Stimulated activated CD8-positive, alpha-beta memory T cell treated with anti-CD3 and anti-CD28 coated beads, Interleukin-4, amount 100 ng/mL, for 24 hours (primary cell): Measurements from ENCODE around the gene SMPDL3A.

Experiments
- DNase-seq: peaks from one replicate; pipeline ENCODE4 v3.0.0-alpha.2; 2020; ENCODE audit warnings: low read depth

Gene SMPDL3A

DNA sequence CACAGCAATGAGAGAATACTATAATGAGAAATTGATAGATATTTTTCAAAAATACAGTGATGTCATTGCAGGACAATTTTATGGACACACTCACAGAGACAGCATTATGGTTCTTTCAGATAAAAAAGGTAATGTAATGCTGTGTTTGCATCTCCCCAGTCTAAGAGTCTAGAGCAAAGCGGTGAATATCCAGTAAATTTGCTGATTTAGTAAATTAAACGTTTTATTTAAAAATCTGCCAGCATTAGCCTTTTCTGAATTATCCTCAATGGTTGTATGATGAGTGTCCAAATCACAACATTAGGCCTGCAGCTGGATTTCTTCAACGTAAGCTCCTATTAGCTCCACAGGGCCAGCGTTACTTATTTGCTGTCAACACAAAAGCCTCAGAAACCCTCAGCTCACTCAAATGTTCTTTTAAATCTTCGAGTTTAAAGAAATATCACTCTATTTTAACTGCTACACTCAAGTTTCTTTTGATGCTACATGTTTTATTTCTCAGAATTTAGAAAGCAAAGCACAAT lies 16.0 kb downstream of the SMPDL3A start:
- DNase-seq, result no peak

DNA sequence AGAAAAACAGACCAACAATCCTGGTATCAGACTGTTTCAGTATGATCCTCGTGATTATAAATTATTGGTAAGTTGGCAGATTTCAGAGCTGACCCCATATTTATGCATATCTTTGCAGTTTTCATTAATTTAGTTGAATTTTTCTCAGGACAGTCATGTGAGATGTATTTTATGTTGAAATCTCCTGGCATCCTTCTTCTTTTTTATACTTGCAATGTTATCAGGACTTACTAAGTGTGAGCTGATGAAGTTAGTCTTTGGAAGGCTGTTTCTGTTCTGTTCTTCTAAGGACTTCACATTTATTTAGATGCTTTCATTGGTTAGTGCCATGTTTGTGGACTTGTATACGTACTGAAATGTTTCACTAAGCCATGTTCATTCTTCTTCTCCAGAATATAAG lies 17.2 kb downstream of the SMPDL3A start:
- DNase-seq, result no peak

DNA sequence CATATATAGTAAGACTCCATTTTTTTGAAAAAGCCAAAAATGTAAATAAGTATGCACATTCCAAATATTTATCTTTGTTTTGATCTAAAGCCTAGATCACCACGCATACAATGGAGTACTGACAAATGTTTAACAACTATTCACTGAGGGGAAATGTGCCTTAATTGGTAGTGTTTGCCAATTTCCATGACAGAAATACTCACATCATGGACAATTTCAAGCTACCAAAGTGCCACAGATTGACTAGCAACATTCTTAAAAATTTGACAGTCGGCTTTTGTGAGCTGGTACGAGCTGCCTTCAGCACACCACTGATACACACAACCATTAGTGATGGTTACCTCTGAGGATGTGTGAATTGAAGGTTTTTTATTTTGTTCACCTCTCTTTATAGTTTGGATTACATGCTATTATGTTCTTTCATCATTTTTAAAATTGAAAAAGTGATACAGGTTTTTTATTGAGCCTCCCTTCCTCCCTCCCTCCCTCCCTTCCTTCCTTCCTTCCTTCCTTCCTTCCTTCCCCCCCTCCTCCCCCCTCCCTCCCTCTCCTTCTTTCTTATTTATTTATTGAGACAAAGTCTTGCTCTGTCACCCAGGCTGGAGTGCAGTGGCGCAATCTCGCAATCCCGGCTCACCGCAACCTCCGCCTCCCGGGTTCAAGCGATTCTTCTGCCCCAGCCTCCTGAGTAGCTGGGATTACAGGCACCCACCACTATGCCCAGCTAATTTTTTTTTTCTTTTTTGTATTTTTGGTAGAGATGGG lies 19.2 kb downstream of the SMPDL3A start:
- no peak for DNase-seq

DNA sequence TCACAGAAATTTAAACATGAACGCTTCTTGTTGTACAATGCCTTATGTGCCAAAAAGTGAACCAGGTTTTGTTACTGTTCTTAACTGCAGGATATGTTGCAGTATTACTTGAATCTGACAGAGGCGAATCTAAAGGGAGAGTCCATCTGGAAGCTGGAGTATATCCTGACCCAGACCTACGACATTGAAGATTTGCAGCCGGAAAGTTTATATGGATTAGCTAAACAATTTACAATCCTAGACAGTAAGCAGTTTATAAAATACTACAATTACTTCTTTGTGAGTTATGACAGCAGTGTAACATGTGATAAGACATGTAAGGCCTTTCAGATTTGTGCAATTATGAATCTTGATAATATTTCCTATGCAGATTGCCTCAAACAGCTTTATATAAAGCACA lies 19.9 kb downstream of the SMPDL3A start:
- DNase-seq, result no peak

DNA sequence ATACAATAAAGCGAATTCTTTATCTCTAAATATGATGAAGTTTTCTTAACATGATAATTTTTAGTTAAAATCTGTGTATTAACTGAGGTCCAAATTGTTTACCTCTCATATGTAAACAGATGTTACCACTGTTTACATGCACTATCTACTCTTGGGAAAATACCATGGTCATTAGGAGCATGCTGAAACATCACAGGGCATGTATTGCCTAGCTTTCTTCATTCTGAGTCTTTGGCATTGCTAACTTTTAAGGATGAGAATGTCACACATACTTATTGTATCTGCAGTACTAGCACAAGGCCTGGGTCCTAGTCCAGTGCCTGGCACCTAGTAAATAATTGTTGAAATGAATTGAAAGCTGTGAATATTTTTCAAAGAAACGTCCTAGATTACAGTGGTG lies 20.6 kb downstream of the SMPDL3A start:
- DNase-seq, result no peak

DNA sequence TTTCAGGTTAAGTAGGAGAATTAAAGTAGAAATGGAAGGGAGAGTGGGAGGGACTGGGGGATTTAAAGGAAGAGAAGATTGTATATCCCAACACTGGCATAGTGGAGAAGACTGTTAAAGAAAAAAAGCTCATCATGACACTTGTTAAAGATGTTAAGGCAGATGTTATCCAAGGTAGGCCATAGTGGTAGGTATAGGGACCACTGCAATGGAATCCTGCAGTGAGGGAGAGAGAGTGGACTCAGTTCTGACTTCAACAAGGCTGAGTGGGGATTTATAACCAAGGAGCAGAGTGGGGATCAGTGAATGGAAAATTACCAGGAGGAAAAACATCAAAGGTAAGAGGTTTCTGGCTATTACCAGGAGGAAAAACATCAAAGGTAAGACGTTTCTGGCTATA lies 21.1 kb downstream of the SMPDL3A start:
- no peak for DNase-seq

DNA sequence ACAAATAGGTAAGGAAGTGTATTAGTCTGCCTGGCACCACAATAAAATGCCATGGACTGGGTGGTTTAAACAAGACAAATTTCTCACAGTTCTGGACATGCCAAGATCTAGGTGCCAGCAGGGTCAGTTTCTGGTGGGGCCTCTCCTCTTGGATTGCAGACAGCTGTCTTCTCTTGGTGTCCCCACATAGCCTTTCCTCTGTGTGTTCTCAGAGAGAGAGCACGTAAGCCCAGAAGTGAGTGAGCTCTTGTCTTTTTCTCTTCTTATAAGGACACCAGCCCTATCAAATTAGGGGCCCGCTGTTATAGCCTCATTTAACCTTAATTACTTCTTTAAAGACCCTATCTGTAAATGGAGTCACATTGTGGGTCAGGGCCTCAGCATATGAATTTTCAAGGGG lies 28.3 kb downstream of the SMPDL3A start:
- no peak for DNase-seq

DNA sequence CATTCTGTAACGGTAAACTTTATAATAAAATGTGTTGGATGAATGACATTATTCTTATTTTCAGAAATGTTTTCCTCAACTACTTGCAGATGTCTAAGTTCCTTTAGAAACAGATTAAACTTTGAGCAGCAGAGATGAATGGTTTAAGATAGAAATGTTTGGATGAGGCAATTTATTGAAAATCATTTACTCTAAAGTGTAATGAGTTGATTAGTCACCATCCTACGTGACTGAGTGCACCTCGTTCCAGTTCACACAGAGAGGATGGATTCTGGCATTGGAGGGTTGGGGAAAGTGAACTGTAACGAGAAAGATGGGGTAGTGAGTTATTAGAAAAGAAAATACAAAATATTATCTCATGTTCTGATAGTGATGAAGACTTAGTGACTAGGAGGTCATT lies 28.7 kb downstream of the SMPDL3A start:
- no peak for DNase-seq

DNA sequence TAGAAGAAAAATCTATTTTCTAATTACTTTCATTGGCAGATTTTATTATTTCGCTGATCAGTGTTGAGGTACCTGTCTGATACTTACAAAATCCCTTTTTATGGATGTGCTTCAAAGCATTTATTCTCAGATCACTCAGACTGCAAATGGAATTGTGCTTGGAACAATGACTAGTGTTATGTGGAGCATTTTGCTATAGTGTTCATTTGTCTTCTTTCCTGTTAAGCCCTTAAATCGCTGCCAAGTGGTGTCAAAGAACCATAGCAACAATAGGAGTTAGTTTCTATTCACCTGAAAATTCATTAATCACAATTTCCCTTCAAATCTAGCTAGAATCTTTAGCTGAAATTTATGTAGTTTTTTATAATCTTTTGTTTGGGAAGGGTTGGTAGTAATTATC lies 29.8 kb downstream of the SMPDL3A start:
- no peak for DNase-seq

DNA sequence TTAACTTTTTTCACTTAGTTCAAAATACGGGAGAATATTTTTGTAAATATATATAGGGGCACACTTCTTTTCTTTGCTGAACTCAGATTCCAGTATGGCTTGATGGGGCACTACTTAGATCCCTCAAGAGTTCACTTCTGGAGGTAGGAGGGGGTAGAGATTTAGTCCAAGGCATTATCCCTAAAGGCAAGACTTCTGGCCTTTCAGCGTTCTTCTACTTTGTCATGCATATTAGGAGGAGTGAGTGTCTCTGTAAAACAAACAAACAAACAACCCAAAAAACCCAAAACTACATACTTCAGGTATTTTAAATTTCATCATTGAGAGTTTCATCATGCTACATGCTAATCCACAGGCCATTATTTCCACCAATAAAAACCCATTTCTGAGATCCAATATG lies 32.0 kb downstream of the SMPDL3A start:
- no peak for DNase-seq

DNA sequence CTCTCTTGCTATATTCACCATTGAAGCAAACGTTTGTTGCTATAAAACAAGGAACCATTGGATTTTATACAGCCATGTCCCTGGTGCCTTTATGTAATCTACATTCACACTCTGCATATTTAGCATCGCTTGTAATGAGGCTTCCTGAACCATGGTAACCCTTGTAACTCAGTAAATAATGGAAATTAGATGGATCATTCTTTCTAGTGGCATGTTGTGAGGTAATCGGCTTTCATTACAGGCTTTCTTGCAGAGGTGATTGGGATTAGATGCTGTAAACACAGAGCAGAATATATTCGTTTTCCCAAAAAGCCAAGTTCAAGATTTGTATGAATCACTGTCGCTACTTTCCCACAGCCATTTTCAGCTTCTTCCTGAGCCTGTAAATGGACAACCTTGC lies 36.1 kb downstream of the SMPDL3A start:
- DNase-seq, result no peak

DNA sequence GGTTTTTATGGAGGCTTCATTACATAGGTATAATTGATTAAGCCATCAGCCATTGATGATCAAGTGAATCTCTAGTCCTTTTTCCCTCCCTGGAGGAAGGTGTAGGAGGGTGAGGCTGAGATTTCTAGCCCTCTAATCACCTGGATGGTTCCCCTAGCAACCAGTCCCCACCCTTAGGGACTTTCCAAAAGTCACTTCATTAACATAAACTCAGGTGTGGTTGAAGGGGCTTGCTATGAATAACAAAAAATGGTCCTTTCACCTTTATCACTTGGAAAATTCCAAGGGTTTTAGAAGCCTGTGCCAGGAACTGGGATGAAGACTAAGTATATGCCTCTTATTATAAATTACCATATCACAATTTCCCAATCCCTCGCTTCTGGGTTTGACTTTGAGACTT lies 40.4 kb downstream of the SMPDL3A start:
- DNase-seq, result no peak

DNA sequence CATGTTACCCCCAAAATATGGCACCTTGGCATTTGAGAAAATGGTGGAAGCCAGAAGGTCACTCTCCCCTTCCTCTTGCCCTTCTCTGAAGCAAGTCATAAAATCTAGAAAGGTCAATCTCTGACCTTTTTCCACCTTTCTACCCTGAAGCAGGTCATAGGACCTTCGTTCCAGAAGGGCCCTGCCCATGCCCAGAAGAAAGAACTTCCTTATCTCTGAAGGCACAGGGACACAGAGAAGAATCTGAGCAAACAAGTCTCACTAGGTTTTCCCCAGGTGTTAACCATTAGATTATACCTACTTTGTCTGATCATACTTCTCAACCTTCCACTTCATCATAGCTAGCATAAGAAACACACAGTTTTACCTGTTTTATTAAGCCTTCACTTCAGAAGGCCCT lies 42.5 kb downstream of the SMPDL3A start:
- DNase-seq, result no peak

DNA sequence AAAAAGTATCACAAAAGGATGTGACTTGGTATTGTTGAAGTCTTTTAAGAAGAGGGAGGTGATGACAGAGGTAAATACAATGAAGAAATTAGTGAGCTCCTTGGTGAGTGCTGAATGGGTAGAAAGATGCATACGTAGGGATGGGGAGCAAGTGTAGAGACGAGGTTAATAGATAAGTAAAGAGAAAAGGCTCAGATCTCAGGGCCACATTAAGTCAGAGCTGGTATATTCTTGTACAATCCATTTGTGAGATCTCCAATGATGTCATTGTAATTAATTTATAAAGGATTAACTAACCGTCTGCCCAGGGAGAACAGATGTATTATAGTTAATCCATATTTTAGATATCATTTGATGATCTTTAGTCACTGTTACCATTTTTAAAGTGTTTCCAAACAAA lies 43.4 kb downstream of the SMPDL3A start:
- DNase-seq, result no peak

DNA sequence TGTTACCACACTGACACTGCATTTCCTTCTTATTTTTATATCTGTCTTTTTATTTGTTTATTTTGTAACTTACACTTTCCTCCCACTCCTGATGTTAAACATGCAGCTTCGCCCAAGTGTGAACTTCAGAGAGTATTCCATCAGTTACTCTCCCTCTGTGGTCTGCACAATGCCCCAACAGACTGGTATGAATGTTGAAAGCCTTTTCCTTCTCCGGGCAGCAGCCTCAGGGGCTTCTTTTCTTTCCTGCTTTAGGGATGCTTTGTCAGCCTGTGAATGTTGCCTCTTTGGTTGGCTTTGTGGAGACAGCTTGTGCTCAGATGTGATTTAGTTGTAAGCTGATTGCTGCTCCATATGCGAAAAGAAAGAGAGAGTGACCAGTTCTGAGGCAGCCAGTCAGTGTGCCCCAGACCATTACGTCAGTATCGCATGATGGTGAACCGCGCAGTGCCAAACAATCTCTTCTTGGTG lies 44.0 kb downstream of the SMPDL3A start:
- no peak for DNase-seq

DNA sequence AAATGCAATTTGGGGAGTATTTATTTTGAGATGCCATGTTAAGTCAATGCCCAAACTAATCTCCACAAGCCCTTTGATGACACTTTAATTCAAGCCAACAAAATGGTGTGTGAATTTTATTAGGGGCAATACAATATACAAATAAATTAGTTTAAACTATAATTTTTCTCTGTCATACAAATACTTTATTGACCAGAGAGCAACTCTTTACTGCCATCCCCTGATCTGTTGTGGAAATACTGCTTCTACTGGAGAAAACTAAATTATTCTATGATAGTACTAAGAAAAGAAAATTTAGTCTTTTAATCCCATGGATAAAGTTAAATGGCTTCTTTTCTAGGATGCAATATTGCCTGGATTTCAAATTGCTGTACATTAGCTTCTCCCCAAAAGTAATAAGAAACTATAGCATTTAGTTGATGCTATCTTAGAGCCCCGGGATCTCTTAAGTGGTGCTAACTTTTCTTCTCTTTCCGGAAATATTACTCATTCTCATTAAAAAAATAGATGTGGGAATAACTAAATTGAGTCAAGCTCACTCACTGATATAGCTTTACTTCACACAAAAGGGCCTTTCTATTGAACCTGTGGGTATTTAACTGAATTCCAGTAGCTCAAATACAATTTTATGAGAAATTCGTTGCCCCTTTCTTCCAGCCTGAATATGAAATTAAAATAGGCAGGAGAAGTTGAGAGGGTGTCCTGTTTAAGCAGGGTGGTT lies 49.2 kb downstream of the SMPDL3A start:
- DNase-seq, result no peak

DNA sequence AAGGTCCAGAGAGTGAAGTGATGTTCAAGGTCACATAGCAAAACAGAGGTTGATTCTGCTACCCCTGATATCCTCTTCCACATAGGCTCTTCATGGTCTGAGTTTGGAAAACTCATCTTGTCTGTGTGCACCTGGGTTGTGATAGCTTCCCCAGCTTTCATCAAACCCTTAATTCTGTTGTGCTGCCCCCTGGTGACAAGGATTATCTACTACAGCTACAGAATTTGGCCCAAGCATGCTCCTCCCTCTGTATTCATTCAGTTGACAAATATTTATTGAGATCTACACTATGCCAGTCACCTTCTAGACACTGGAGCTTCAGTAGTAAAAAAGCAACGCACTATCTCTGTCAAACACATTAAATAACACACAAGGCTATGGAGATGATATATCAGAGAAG lies 50.4 kb downstream of the SMPDL3A start:
- peak; percentile 22 for DNase-seq

DNA sequence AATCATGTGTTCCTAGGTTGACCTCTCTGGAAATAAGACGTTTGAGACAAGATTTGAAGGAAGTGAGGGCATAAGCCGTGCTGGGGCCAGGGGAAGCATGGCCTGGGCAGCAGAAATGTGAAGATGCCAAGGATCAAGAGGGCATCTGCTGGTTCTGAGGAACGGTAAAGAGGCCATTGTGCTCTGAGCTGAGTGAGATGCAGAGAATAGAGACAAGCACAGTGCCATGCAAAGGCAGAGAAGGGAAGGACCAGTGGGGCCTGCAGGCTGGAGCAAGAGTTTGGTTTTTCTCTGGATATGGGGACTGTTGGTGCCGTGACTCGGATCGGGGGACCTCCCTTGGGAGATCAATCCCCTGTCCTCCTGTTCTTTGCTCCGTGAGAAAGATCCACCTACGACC lies 50.8 kb downstream of the SMPDL3A start:
- no peak for DNase-seq

DNA sequence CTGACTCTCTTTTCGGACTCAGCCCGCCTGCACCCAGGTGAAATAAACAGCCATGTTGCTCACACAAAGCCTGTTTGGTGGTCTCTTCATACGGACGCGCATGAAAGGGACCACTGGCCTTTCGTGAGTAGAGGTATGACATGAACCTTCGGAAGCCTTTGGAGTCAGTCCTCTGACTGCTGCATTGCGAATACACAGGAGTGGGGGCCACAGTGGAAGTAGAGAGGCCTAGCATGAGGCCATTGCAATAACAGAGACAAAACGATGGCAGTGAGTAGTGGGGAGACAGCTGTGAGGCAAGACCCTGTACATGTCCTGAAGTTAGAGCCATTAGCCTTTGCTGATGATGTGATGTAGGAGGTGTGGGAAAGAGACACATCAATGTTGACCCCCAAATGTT lies 56.4 kb downstream of the SMPDL3A start:
- DNase-seq, result no peak

DNA sequence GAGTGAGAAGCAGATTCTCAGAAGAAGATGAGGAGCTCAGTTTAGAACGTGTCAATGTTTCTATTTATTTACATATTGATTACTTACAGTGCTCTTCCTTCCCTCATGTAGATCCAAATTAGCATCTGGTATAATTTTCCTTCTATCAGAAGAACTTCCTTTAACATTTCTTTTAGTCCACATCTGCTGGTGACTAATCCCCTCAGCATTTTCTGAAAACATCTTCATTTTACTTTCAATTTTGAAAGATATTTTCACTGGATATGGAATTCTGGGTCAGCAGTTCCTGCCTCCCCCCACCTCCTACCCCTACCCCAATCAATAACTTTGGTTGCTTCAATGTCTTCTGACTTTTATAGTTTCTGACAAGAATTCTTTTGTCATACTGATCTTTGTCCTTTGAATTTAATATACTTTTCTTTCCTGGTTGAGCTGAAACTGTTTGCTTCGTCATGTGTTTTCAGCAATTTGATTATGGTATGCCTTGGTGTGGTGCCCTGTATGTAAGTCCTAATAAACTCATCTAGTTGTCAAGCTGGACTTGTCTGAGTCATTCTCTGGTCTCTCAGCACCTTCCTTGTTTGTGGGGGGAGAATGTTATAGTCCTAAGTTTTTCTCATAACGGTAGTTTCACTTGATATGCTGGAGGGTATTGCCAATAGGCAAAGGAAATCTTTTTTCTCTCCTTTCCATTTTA lies 57.0 kb downstream of the SMPDL3A start:
- DNase-seq, result no peak

DNA sequence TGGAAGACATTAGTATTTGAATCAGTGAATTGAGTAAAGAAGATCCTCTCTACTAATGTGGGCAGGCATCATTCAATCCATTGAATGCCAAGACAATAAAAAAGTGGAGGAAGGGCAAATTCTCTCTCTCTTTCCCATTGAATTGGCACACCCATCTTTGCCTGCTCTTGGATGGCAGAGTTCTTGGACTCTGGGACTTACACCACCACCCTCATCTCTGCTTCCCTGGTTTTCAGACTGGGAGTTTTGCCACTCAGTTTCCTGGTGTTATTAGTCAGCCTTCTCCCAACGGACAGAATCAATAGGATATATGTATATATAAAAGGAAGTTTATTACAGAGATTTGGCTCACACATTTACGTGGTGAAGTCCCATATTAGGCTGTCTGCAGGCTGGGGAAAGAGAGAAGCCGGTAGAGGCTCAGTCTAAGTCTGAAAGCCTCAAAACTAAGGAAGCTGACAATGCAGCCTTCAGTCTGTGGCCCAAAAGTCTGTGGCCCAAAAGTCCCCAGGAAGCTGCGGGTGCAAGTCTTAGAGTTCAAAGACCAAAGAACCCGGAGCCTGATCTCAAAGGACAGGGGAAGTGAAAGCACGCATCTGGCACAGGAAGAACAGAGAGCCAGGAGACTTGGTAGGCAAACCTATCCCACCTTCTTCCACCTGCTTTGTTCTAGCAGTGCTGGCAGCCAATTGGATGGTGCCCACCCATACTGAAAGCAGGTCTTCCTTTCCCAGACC lies 64.4 kb downstream of the SMPDL3A start:
- no peak for DNase-seq
